NCI-H2029 (cell line): Measurements from ENCODE around the gene GLI1.

ENCODE experiments used
- DNase-seq: peaks from one replicate; lab custom pipeline; 2025; lab: John Stamatoyannopoulos, UW

The GLI1 gene

GRCh38 chr12:57520053-57520818 lies 60.7 kb downstream of the GLI1 start, which contains the start of gene DDIT3:
Gene DDIT3 (minus strand): TSS chr12:57520514. CDS start chr12:57517406, 3,108 bp downstream.
- DNase-seq: peak; percentile 99

- DNase-seq: no peak
These were observed 62.0 kb downstream of the GLI1 start for GRCh38 chr12:57521525-57522010.
